ENCODE measurements around the gene RAD51B.

DNA sequence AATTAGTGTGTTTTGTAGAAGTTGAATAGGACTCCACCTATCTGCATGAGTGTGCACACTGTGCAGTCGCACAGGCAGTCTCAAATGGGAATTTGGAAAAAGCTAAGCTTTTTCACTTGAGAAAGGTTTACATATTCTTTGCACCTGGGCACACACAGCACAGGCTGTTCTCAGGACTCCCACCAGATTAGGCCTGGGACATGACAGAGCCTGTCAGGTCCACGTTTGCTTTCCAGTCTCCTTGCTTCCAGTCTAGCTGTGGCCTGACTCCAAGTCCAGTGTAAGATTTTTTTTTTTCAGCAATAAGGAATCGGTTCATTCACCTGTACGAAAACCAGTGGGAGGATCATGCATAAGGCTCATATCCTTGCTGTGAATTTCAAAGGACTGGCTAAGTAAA lies 792.0 kb downstream of the RAD51B start:
- TF ChIP-seq, protein P1, sequence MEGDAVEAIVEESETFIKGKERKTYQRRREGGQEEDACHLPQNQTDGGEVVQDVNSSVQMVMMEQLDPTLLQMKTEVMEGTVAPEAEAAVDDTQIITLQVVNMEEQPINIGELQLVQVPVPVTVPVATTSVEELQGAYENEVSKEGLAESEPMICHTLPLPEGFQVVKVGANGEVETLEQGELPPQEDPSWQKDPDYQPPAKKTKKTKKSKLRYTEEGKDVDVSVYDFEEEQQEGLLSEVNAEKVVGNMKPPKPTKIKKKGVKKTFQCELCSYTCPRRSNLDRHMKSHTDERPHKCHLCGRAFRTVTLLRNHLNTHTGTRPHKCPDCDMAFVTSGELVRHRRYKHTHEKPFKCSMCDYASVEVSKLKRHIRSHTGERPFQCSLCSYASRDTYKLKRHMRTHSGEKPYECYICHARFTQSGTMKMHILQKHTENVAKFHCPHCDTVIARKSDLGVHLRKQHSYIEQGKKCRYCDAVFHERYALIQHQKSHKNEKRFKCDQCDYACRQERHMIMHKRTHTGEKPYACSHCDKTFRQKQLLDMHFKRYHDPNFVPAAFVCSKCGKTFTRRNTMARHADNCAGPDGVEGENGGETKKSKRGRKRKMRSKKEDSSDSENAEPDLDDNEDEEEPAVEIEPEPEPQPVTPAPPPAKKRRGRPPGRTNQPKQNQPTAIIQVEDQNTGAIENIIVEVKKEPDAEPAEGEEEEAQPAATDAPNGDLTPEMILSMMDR (IDR thresholded peaks at IDR 0.05): no peak
- TF ChIP-seq EP300 (IDR thresholded peaks at IDR 0.05): no peak
- no peak for TF ChIP-seq POLR2A (IDR thresholded peaks at IDR 0.05)
- TF ChIP-seq POLR2AphosphoS5 (IDR thresholded peaks at IDR 0.05): no peak
